Measurements from ENCODE around the gene ASIC4.

- TF ChIP-seq RFX5 (IDR thresholded peaks at IDR 0.05; ENCODE audit: borderline replicate concordance, low read depth, low read length) (no peak), TAF1 (IDR thresholded peaks at IDR 0.05; ENCODE audit: low read depth, low read length) (no peak), MAFK (IDR thresholded peaks at IDR 0.05; ENCODE audit: low read depth, low read length) (no peak), CHD1 (IDR thresholded peaks at IDR 0.05; ENCODE audit: low read depth, low read length) (no peak), POLR2A (IDR thresholded peaks at IDR 0.05; ENCODE audit: control extremely low read depth in 1 of 2, low read depth in 2 of 2, low read length in 2 of 2) (no peak), GABPA (IDR thresholded peaks at IDR 0.05; ENCODE audit: borderline replicate concordance, insufficient read depth, low read length) (no peak), JUN (IDR thresholded peaks at IDR 0.05; ENCODE audit: low read depth, low read length) (no peak)
- TF ChIP-seq, protein P1, sequence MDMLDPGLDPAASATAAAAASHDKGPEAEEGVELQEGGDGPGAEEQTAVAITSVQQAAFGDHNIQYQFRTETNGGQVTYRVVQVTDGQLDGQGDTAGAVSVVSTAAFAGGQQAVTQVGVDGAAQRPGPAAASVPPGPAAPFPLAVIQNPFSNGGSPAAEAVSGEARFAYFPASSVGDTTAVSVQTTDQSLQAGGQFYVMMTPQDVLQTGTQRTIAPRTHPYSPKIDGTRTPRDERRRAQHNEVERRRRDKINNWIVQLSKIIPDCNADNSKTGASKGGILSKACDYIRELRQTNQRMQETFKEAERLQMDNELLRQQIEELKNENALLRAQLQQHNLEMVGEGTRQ (IDR thresholded peaks at IDR 0.05; ENCODE audit: low read length) = no peak
- TF ChIP-seq, protein P2, sequence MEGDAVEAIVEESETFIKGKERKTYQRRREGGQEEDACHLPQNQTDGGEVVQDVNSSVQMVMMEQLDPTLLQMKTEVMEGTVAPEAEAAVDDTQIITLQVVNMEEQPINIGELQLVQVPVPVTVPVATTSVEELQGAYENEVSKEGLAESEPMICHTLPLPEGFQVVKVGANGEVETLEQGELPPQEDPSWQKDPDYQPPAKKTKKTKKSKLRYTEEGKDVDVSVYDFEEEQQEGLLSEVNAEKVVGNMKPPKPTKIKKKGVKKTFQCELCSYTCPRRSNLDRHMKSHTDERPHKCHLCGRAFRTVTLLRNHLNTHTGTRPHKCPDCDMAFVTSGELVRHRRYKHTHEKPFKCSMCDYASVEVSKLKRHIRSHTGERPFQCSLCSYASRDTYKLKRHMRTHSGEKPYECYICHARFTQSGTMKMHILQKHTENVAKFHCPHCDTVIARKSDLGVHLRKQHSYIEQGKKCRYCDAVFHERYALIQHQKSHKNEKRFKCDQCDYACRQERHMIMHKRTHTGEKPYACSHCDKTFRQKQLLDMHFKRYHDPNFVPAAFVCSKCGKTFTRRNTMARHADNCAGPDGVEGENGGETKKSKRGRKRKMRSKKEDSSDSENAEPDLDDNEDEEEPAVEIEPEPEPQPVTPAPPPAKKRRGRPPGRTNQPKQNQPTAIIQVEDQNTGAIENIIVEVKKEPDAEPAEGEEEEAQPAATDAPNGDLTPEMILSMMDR (IDR thresholded peaks at IDR 0.05; ENCODE audit: control extremely low read depth in 1 of 3, insufficient read depth in 1 of 3, low read depth in 1 of 3, low read length in 3 of 3) = no peak
Measured at GRCh38 chr2:219488844-219489194, 25.5 kb upstream of the ASIC4 start.
